ENCODE results near the gene CNTLN.

Gene CNTLN

GRCh38 chr9:17532461-17532860 lies 397.6 kb downstream of the CNTLN start:
- Histone ChIP-seq H3K36me3 (ENCODE audit: control insufficient read depth, insufficient read depth, low read length) (no peaks in the 10 kb centered on the region), H3K27me3 (replicated peaks; ENCODE audit: control insufficient read depth, insufficient read depth, low read length) (no peaks in the 10 kb centered on the region), H3K4me3 (replicated peaks; ENCODE audit: low read depth, low read length) (no peak overlapping the region)
- no peak for TF ChIP-seq CTCF (IDR thresholded peaks at IDR 0.05; ENCODE audit: insufficient read depth, low read length, poor library complexity, severe bottlenecking)
- no peak for DNase-seq (ENCODE audit: extremely low read depth, insufficient read length)

GRCh38 chr9:17535176-17535575 lies 400.3 kb downstream of the CNTLN start:
- no peaks in the 10 kb centered on the region for H3K36me3 ChIP-seq (ENCODE audit: control insufficient read depth, insufficient read depth, low read length)
- DNase-seq (ENCODE audit: extremely low read depth, insufficient read length): no peak
- H3K4me3 ChIP-seq (replicated peaks; ENCODE audit: low read depth, low read length): no peak overlapping the region
- H3K27me3 ChIP-seq (replicated peaks; ENCODE audit: control insufficient read depth, insufficient read depth, low read length): no peaks in the 10 kb centered on the region
- TF ChIP-seq CTCF (IDR thresholded peaks at IDR 0.05; ENCODE audit: insufficient read depth, low read length, poor library complexity, severe bottlenecking): no peak

GRCh38 chr9:17536027-17536426 lies 401.2 kb downstream of the CNTLN start:
- DNase-seq (ENCODE audit: extremely low read depth, insufficient read length): no peak
- TF ChIP-seq CTCF (IDR thresholded peaks at IDR 0.05; ENCODE audit: insufficient read depth, low read length, poor library complexity, severe bottlenecking): no peak
- no peaks in the 10 kb centered on the region for H3K27me3 ChIP-seq (replicated peaks; ENCODE audit: control insufficient read depth, insufficient read depth, low read length)
- no peaks in the 10 kb centered on the region for H3K36me3 ChIP-seq (ENCODE audit: control insufficient read depth, insufficient read depth, low read length)
- H3K4me3 ChIP-seq (replicated peaks; ENCODE audit: low read depth, low read length): no peak overlapping the region

- H3K27me3 ChIP-seq (replicated peaks; ENCODE audit: control insufficient read depth, insufficient read depth, low read length): no peaks in the 10 kb centered on the region
- H3K4me3 ChIP-seq (replicated peaks; ENCODE audit: low read depth, low read length): no peak overlapping the region
- TF ChIP-seq CTCF (IDR thresholded peaks at IDR 0.05; ENCODE audit: insufficient read depth, low read length, poor library complexity, severe bottlenecking): no peak
- H3K36me3 ChIP-seq (ENCODE audit: control insufficient read depth, insufficient read depth, low read length): no peaks in the 10 kb centered on the region
- no peak for DNase-seq (ENCODE audit: extremely low read depth, insufficient read length)
These were observed 416.2 kb downstream of the CNTLN start for GRCh38 chr9:17551023-17551422.

Data from GM06990 (cell line).